Lower lobe of right lung (tissue), 2 donors: ENCODE results near the gene CLRN3. TPM values are rescaled to one million over a fixed set of nuclear protein-coding genes. Genes with fewer than 3 reads are reported as not detected.

ENCODE experiments used
- ATAC-seq, 2 donors: fragments of 200-7000 bp; cut with Tn5 transposase; one replicate each; pipeline ENCODE4 v1.9.1; 2020 to 2022; ENCODE audit warnings: mild to moderate bottlenecking in 2 of 2, moderate library complexity in 2 of 2
- DNase-seq: peaks from one replicate; pipeline ENCODE4 v3.0.0-alpha.2; 2020
- H3K27ac ChIP-seq: fragments of 200-600 bp; one replicate; pipeline ENCODE4 v1.8.0; 2022
- H3K27me3 ChIP-seq: fragments of 200-600 bp; one replicate; pipeline ENCODE4 v1.8.0; 2022; ENCODE audit warnings: low read depth
- H3K36me3 ChIP-seq: fragments of 200-600 bp; one replicate; pipeline ENCODE4 v1.8.0; 2022; ENCODE audit warnings: mild to moderate bottlenecking
- H3K4me1 ChIP-seq: fragments of 200-600 bp; one replicate; pipeline ENCODE4 v1.8.0; 2022
- H3K4me3 ChIP-seq: fragments of 200-600 bp; one replicate; pipeline ENCODE4 v1.8.0; 2022; ENCODE audit warnings: mild to moderate bottlenecking
- H3K9me3 ChIP-seq: fragments of 200-600 bp; one replicate; pipeline ENCODE4 v1.8.0; 2022
- CTCF ChIP-seq: fragments of 200-600 bp; IDR thresholded peaks from one replicate; pipeline ENCODE4 v1.8.0; 2022; ENCODE audit warnings: antibody characterized with exemption, mild to moderate bottlenecking
- intact Hi-C: fragments of 100-400 bp; cut with DNase I; formaldehyde crosslinking; loops from one replicate; pipeline ENCODE4 v1.11.0; 2022
- total RNA-seq: library from RNA; stranded (reverse); fragmentation: NEBNext Ultra II Directional; extraction: Animal tissue kit (Norgen Biotek cat#: 25700); gene quantifications from one replicate; pipeline ENCODE4 v1.2.1, GENCODE V29; 2021
- donor health status: DM: no; HTN: yes; CAD: no; lungs with severe emphysema.

CLRN3 gene
- total RNA-seq, 1 donor from 2014 or later, result not detected

GRCh38 chr10:127887541-127888415 lies 5.0 kb downstream of the CLRN3 start:
- intact Hi-C loops, result no loop called here

GRCh38 chr10:127886371-127887051 lies 6.2 kb downstream of the CLRN3 start:
- H3K4me3 ChIP-seq, result no peak overlapping the region
- H3K36me3 ChIP-seq, result no peaks in the 10 kb centered on the region
- H3K9me3 ChIP-seq, result no peaks in the 10 kb centered on the region
- intact Hi-C loops, result no loop called here
- H3K27ac ChIP-seq, result no peak overlapping the region
- no peak for TF ChIP-seq CTCF
- DNase-seq, result no peak
- ATAC-seq, result no peak
- no peaks in the 10 kb centered on the region for H3K27me3 ChIP-seq
- peaks cover 3% of the 10 kb centered on the region for H3K4me1 ChIP-seq

More at GRCh38 chr10:127887541-127888415, 5.0 kb downstream of the CLRN3 start:
- Histone ChIP-seq H3K36me3 (no peaks in the 10 kb centered on the region), H3K4me1 (no peaks in the 10 kb centered on the region), H3K4me3 (no peak overlapping the region), H3K9me3 (no peaks in the 10 kb centered on the region), H3K27me3 (no peaks in the 10 kb centered on the region), H3K27ac (no peak overlapping the region)
- DNase-seq (no peak), ATAC-seq (no peak)
- TF ChIP-seq CTCF, result no peak

GRCh38 chr10:127884501-127884900 lies 8.2 kb downstream of the CLRN3 start:
- Histone ChIP-seq H3K27me3 (no peaks in the 10 kb centered on the region), H3K9me3 (no peaks in the 10 kb centered on the region), H3K4me1 (peaks cover 15% of the 10 kb centered on the region), H3K27ac (no peak overlapping the region), H3K4me3 (no peak overlapping the region), H3K36me3 (no peaks in the 10 kb centered on the region)
- no peak for DNase-seq
- intact Hi-C loops, result no loop called here
- no peak for ATAC-seq
- no peak for TF ChIP-seq CTCF

- no peaks in the 10 kb centered on the region for H3K9me3 ChIP-seq
- no peaks in the 10 kb centered on the region for H3K27me3 ChIP-seq
- no peak for ATAC-seq
- H3K36me3 ChIP-seq, result no peaks in the 10 kb centered on the region
- no peak overlapping the region for H3K27ac ChIP-seq
- intact Hi-C loops, result no loop called here
- H3K4me1 ChIP-seq, result peaks cover 15% of the 10 kb centered on the region
- DNase-seq, result no peak
- H3K4me3 ChIP-seq, result no peak overlapping the region
- no peak for TF ChIP-seq CTCF
Observed at GRCh38 chr10:127883516-127883915, 9.2 kb downstream of the CLRN3 start.

- H3K27me3 ChIP-seq, result no peaks in the 10 kb centered on the region
- H3K27ac ChIP-seq, result no peak overlapping the region
- no peaks in the 10 kb centered on the region for H3K36me3 ChIP-seq
- no peaks in the 10 kb centered on the region for H3K9me3 ChIP-seq
- no peak overlapping the region for H3K4me3 ChIP-seq
- DNase-seq (no peak), ATAC-seq (no peak)
- H3K4me1 ChIP-seq, result peaks cover 15% of the 10 kb centered on the region
- no peak for TF ChIP-seq CTCF
- intact Hi-C loops, result no loop called here
Observed at GRCh38 chr10:127882801-127883459, 9.8 kb downstream of the CLRN3 start.
